Stimulated activated naive CD4-positive, alpha-beta T cell treated with Interleukin-2 at 50 U/mL for 16 hours (primary cell): ENCODE results near the gene BTBD7.
"Not testable (repeated sequence)": the region's sequence is repeated elsewhere in the genome, so short reads cannot be mapped to it uniquely, and the experiment has no call there.

ENCODE experiments used
- DNase-seq: peaks from one replicate; lab custom pipeline; 2025; lab: John Stamatoyannopoulos, UW

Gene BTBD7

GRCh38 chr14:93332853-93333630 is at the start of gene BTBD7:
TSS of gene BTBD7 (minus strand) at chr14:93333036. CDS start at chr14:93296051, 36,985 bp downstream.
- peak; percentile 93 for DNase-seq

- DNase-seq: no peak
Measured at GRCh38 chr14:93381644-93382043, 48.8 kb upstream of the BTBD7 start.

- no peak for DNase-seq
Measured at GRCh38 chr14:93379831-93380230, 47.0 kb upstream of the BTBD7 start.

- no peak for DNase-seq
Measured at GRCh38 chr14:93375673-93376156, 42.9 kb upstream of the BTBD7 start.

GRCh38 chr14:93369713-93370266 is 37.0 kb upstream of the BTBD7 start:
- no peak for DNase-seq

GRCh38 chr14:93368996-93369712 is 36.3 kb upstream of the BTBD7 start:
- DNase-seq: no peak

GRCh38 chr14:93354873-93355272 is 22.0 kb upstream of the BTBD7 start:
- DNase-seq: not testable (repeated sequence)

- DNase-seq: no peak
Measured at GRCh38 chr14:93348292-93348691, 15.5 kb upstream of the BTBD7 start.

GRCh38 chr14:93347850-93348249 is 15.0 kb upstream of the BTBD7 start:
- no peak for DNase-seq

GRCh38 chr14:93346926-93347721 is 14.3 kb upstream of the BTBD7 start, which contains the start of gene COX8C:
TSS of gene COX8C (plus strand) at chr14:93347182. CDS start at chr14:93347269, 87 bp downstream.
- no peak for DNase-seq

GRCh38 chr14:93343797-93344196 is 11.0 kb upstream of the BTBD7 start:
- DNase-seq: no peak

- DNase-seq: no peak
Measured at GRCh38 chr14:93343266-93343665, 10.4 kb upstream of the BTBD7 start.

GRCh38 chr14:93337884-93338283 is 5.0 kb upstream of the BTBD7 start:
- no peak for DNase-seq

GRCh38 chr14:93337143-93337753 is 4.4 kb upstream of the BTBD7 start:
- DNase-seq: no peak

GRCh38 chr14:93333631-93334103 is 831 bp upstream of the BTBD7 start:
- DNase-seq: no peak

GRCh38 chr14:93332397-93332852 is 411 bp downstream of the BTBD7 start:
- peak; percentile 30 for DNase-seq

- no peak for DNase-seq
Measured at GRCh38 chr14:93331728-93332396, 974 bp downstream of the BTBD7 start.

- DNase-seq: no peak
Measured at GRCh38 chr14:93331002-93331727, 1.7 kb downstream of the BTBD7 start.

- no peak for DNase-seq
Measured at GRCh38 chr14:93330609-93331000, 2.2 kb downstream of the BTBD7 start.
